GM19239 (cell line): ENCODE measurements around the gene GRIP1.

Experiments used
- DNase-seq: peaks from one replicate; pipeline ENCODE4 v3.0.0; 2011; ENCODE audit warnings: low spot score; ENCODE audit not compliant: insufficient read length
- FAIRE-seq: peaks from 2 replicates; lab custom pipeline; 2011; peaks lifted over from hg19 to GRCh38; lab: Jason Lieb, UNC

GRIP1 gene

GRCh38 chr12:66678338-66679275 lies at the start of gene GRIP1:
Gene GRIP1 (minus strand): TSS chr12:66679076. CDS start chr12:66678904, 172 bp downstream.
- no peak for FAIRE-seq
- DNase-seq = no peak

GRCh38 chr12:66726556-66726955 lies 47.7 kb upstream of the GRIP1 start:
- FAIRE-seq (no peak), DNase-seq (no peak)

GRCh38 chr12:66725031-66725430 lies 46.2 kb upstream of the GRIP1 start:
- FAIRE-seq = no peak
- no peak for DNase-seq

- FAIRE-seq (no peak), DNase-seq (no peak)
Measured at GRCh38 chr12:66724616-66725015, 45.7 kb upstream of the GRIP1 start.

GRCh38 chr12:66724026-66724425 lies 45.1 kb upstream of the GRIP1 start:
- no peak for FAIRE-seq

GRCh38 chr12:66719862-66720261 lies 41.0 kb upstream of the GRIP1 start:
- FAIRE-seq = no peak
- no peak for DNase-seq

More at GRCh38 chr12:66724026-66724425, 45.1 kb upstream of the GRIP1 start:
- no peak for DNase-seq

GRCh38 chr12:66717036-66717673 lies 38.3 kb upstream of the GRIP1 start:
- no peak for FAIRE-seq
- no peak for DNase-seq

GRCh38 chr12:66716522-66716921 lies 37.6 kb upstream of the GRIP1 start:
- no peak for FAIRE-seq

GRCh38 chr12:66714709-66715108 lies 35.8 kb upstream of the GRIP1 start:
- FAIRE-seq (no peak), DNase-seq (no peak)

More at GRCh38 chr12:66716522-66716921, 37.6 kb upstream of the GRIP1 start:
- DNase-seq = no peak

- FAIRE-seq (no peak), DNase-seq (no peak)
Measured at GRCh38 chr12:66713984-66714383, 35.1 kb upstream of the GRIP1 start.

GRCh38 chr12:66709893-66710292 lies 31.0 kb upstream of the GRIP1 start:
- FAIRE-seq (no peak), DNase-seq (no peak)

- no peak for FAIRE-seq
- DNase-seq = no peak
Measured at GRCh38 chr12:66709457-66709773, 30.5 kb upstream of the GRIP1 start.

- DNase-seq = no peak
- FAIRE-seq = no peak
Measured at GRCh38 chr12:66708704-66709456, 30.0 kb upstream of the GRIP1 start.

GRCh38 chr12:66707002-66707697 lies 28.3 kb upstream of the GRIP1 start:
- DNase-seq (no peak), FAIRE-seq (no peak)

- no peak for FAIRE-seq
- DNase-seq = no peak
Measured at GRCh38 chr12:66699738-66700482, 21.0 kb upstream of the GRIP1 start.

- no peak for DNase-seq
- FAIRE-seq = no peak
Measured at GRCh38 chr12:66698558-66698957, 19.7 kb upstream of the GRIP1 start.

- no peak for FAIRE-seq
- DNase-seq = no peak
Measured at GRCh38 chr12:66697404-66697803, 18.5 kb upstream of the GRIP1 start.

- no peak for DNase-seq
- FAIRE-seq = no peak
Measured at GRCh38 chr12:66694666-66695613, 16.1 kb upstream of the GRIP1 start.
